KG1 (cell line): ENCODE results near the gene MATK.

Experiments used
- DNase-seq: peaks from one replicate; lab custom pipeline; 2025; lab: John Stamatoyannopoulos, UW

MATK gene

GRCh38 chr19:3746371-3747056 lies 39.7 kb downstream of the MATK start:
- no peak for DNase-seq

GRCh38 chr19:3745363-3746045 lies 40.7 kb downstream of the MATK start:
- DNase-seq: no peak

- DNase-seq: no peak
These were observed 42.7 kb downstream of the MATK start for GRCh38 chr19:3743486-3743885.

GRCh38 chr19:3740431-3740830 lies 45.8 kb downstream of the MATK start:
- DNase-seq: no peak

- DNase-seq: no peak
These were observed 47.5 kb downstream of the MATK start for GRCh38 chr19:3738477-3739220.

GRCh38 chr19:3737487-3738205 lies 48.5 kb downstream of the MATK start:
- no peak for DNase-seq

GRCh38 chr19:3736106-3736724 lies 50.0 kb downstream of the MATK start:
- DNase-seq: no peak

- no peak for DNase-seq
These were observed 51.9 kb downstream of the MATK start for GRCh38 chr19:3734310-3734600.

- DNase-seq: no peak
These were observed 52.5 kb downstream of the MATK start for GRCh38 chr19:3733549-3734309.

GRCh38 chr19:3732108-3732507 lies 54.1 kb downstream of the MATK start:
- DNase-seq: no peak

- no peak for DNase-seq
These were observed 55.7 kb downstream of the MATK start for GRCh38 chr19:3730457-3730958.
